PFSK-1 (cell line): Measurements from ENCODE around the gene TMEM178A.

Source experiments
- POLR2AphosphoS5 ChIP-seq: IDR thresholded peaks from 2 replicates; pipeline ENCODE4 v1.6.1; 2012; ENCODE audit warnings: low read depth, mild to moderate bottlenecking, control low read depth, low read length, moderate library complexity
- REST ChIP-seq, 2 experiments: IDR thresholded peaks; 2 replicates each; pipeline versions ENCODE4 v1.6.1 to v1.8.0; 2011 to 2012; ENCODE audit warnings: low read depth in 2 of 2, low read length in 2 of 2, control low read depth in 1 of 2, inconsistent platforms in 1 of 2, mild to moderate bottlenecking in 1 of 2, moderate library complexity in 1 of 2; ENCODE audit not compliant: insufficient read depth in 1 of 2
- SIN3A ChIP-seq: IDR thresholded peaks from 2 replicates; pipeline ENCODE4 v1.6.1; 2012; ENCODE audit warnings: mild to moderate bottlenecking, low read length, moderate library complexity, borderline replicate concordance; ENCODE audit not compliant: insufficient read depth

- TF ChIP-seq SIN3A (no peak), POLR2AphosphoS5 (no peak), REST (IDR thresholded peaks at IDR 0.05; ENCODE audit: insufficient read depth in 1 of 2, low read depth in 2 of 2, low read length in 2 of 2) (no peak)
These were observed 25.6 kb upstream of the TMEM178A start for GRCh38 chr2:39640107-39640506.
